HL-60/S4 (cell line): ENCODE measurements around the gene APEH.
"Not testable (repeated sequence)": the region's sequence is repeated elsewhere in the genome, so short reads cannot be mapped to it uniquely, and the experiment has no call there.

Experiments used
- in situ Hi-C: fragments of 300-500 bp; cut with MboI; formaldehyde crosslinking; loops from 2 replicates; pipeline ENCODE4 v1.14.3; 2022; ENCODE audit warnings: low sequenced_read_pairs

The APEH gene

GRCh38 chr3:49666592-49666991, 7.6 kb upstream of the APEH start:
- in situ Hi-C loops, result loop anchor here (25.0 kb wide), 1 partner anchor 129 kb away; no protein-coding TSS in a partner anchor

- in situ Hi-C loops, result loop anchor here (25.0 kb wide), 1 partner anchor 131 kb away; no protein-coding TSS in a partner anchor
These were observed 6.3 kb upstream of the APEH start for GRCh38 chr3:49667701-49668413.

- in situ Hi-C loops, result loop anchor here (25.0 kb wide), 1 partner anchor 131 kb away; no protein-coding TSS in a partner anchor
These were observed 5.7 kb upstream of the APEH start for GRCh38 chr3:49668414-49668797.

GRCh38 chr3:49668861-49669260, 5.3 kb upstream of the APEH start:
- in situ Hi-C loops, result loop anchor here (25.0 kb wide), 1 partner anchor 132 kb away; no protein-coding TSS in a partner anchor

GRCh38 chr3:49669352-49669751, 4.8 kb upstream of the APEH start:
- in situ Hi-C loops, result loop anchor here (25.0 kb wide), 1 partner anchor 132 kb away; no protein-coding TSS in a partner anchor

- in situ Hi-C loops, result loop anchor here (25.0 kb wide), 1 partner anchor 134 kb away; no protein-coding TSS in a partner anchor
These were observed 3.2 kb upstream of the APEH start for GRCh38 chr3:49670940-49671290.

- in situ Hi-C loops, result loop anchor here (25.0 kb wide), 1 partner anchor 134 kb away; no protein-coding TSS in a partner anchor
These were observed 2.6 kb upstream of the APEH start for GRCh38 chr3:49671291-49672288.

- in situ Hi-C loops, result loop anchor here (25.0 kb wide), 1 partner anchor 136 kb away; no protein-coding TSS in a partner anchor
These were observed 933 bp upstream of the APEH start for GRCh38 chr3:49673121-49673714.

- in situ Hi-C loops, result loop anchor here (25.0 kb wide), 1 partner anchor 137 kb away; no protein-coding TSS in a partner anchor
These were observed 389 bp downstream of the APEH start for GRCh38 chr3:49674497-49674983.

GRCh38 chr3:49675912-49676311, 1.8 kb downstream of the APEH start:
- in situ Hi-C loops, result no loop called here

- in situ Hi-C loops, result no loop called here
These were observed 6.5 kb downstream of the APEH start for GRCh38 chr3:49680493-49681231.

GRCh38 chr3:49681232-49681522, 7.0 kb downstream of the APEH start:
- in situ Hi-C loops, result no loop called here

GRCh38 chr3:49681543-49681942, 7.4 kb downstream of the APEH start:
- in situ Hi-C loops, result no loop called here

- in situ Hi-C loops, result no loop called here
These were observed 9.0 kb downstream of the APEH start for GRCh38 chr3:49683162-49683561.

- in situ Hi-C loops, result not testable (repeated sequence)
These were observed 10.3 kb downstream of the APEH start for GRCh38 chr3:49684453-49684852.

- in situ Hi-C loops, result not testable (repeated sequence)
These were observed 11.0 kb downstream of the APEH start for GRCh38 chr3:49685103-49685502.

GRCh38 chr3:49685846-49686245, 11.7 kb downstream of the APEH start:
- in situ Hi-C loops, result not testable (repeated sequence)

- in situ Hi-C loops, result not testable (repeated sequence)
These were observed 12.2 kb downstream of the APEH start for GRCh38 chr3:49686346-49686745.

GRCh38 chr3:49686769-49687423, 12.7 kb downstream of the APEH start:
- in situ Hi-C loops, result not testable (repeated sequence)

- in situ Hi-C loops, result not testable (repeated sequence)
These were observed 13.3 kb downstream of the APEH start for GRCh38 chr3:49687424-49687795.
